Activated CD8-positive, alpha-beta memory T cell treated with anti-CD3 and anti-CD28 coated beads for 4 hours (primary cell): ENCODE results near the gene CAMTA1.

Experiments used
- DNase-seq, 2 donors: peaks; one replicate each; pipeline ENCODE4 v3.0.0-alpha.2; 2020; ENCODE audit warnings: low read depth in 2 of 2

CAMTA1 gene

GRCh38 chr1:7253988-7254587 lies 468.8 kb downstream of the CAMTA1 start:
- DNase-seq = no peak

GRCh38 chr1:7255303-7256058 lies 470.2 kb downstream of the CAMTA1 start:
- no peak for DNase-seq

GRCh38 chr1:7256526-7256925 lies 471.3 kb downstream of the CAMTA1 start:
- DNase-seq = no peak

- DNase-seq = no peak
These were observed 472.0 kb downstream of the CAMTA1 start for GRCh38 chr1:7257225-7257624.

- DNase-seq = no peak
These were observed 473.4 kb downstream of the CAMTA1 start for GRCh38 chr1:7258589-7259135.

GRCh38 chr1:7259955-7260354 lies 474.7 kb downstream of the CAMTA1 start:
- DNase-seq = no peak

- DNase-seq = no peak
These were observed 476.2 kb downstream of the CAMTA1 start for GRCh38 chr1:7261490-7261889.

- no peak for DNase-seq
These were observed 477.4 kb downstream of the CAMTA1 start for GRCh38 chr1:7262611-7263010.

- DNase-seq = no peak
These were observed 478.0 kb downstream of the CAMTA1 start for GRCh38 chr1:7263021-7263960.

GRCh38 chr1:7264101-7264500 lies 478.8 kb downstream of the CAMTA1 start:
- DNase-seq = no peak

- no peak for DNase-seq
These were observed 480.6 kb downstream of the CAMTA1 start for GRCh38 chr1:7265771-7266371.

- no peak for DNase-seq
These were observed 481.3 kb downstream of the CAMTA1 start for GRCh38 chr1:7266561-7266960.

- no peak for DNase-seq
These were observed 482.2 kb downstream of the CAMTA1 start for GRCh38 chr1:7267493-7267892.

GRCh38 chr1:7268983-7269382 lies 483.7 kb downstream of the CAMTA1 start:
- no peak for DNase-seq

GRCh38 chr1:7269525-7269924 lies 484.3 kb downstream of the CAMTA1 start:
- no peak for DNase-seq

GRCh38 chr1:7274256-7274655 lies 489.0 kb downstream of the CAMTA1 start:
- no peak for DNase-seq

- no peak for DNase-seq
These were observed 492.8 kb downstream of the CAMTA1 start for GRCh38 chr1:7278045-7278444.

GRCh38 chr1:7278827-7279765 lies 493.8 kb downstream of the CAMTA1 start:
- no peak for DNase-seq

- no peak for DNase-seq
These were observed 494.5 kb downstream of the CAMTA1 start for GRCh38 chr1:7279769-7280168.

GRCh38 chr1:7280347-7280960 lies 495.2 kb downstream of the CAMTA1 start:
- no peak for DNase-seq
